HK-2 (cell line): ENCODE data around the gene KCTD5.
"Not testable (repeated sequence)": the region's sequence is repeated elsewhere in the genome, so short reads cannot be mapped to it uniquely, and the experiment has no call there.

ENCODE experiments used
- DNase-seq: peaks from one replicate; pipeline ENCODE4 v3.0.0-alpha.2; 2018; ENCODE audit not compliant: unreplicated experiment

Gene KCTD5

GRCh38 chr16:2682209-2683021 lies at the start of gene KCTD5:
KCTD5 (plus strand) TSS chr16:2682523; CDS start chr16:2682549, 26 bp downstream.
- DNase-seq: peak; percentile 91

GRCh38 chr16:2639071-2639721 lies 43.1 kb upstream of the KCTD5 start:
- not testable (repeated sequence) for DNase-seq

GRCh38 chr16:2639722-2640072 lies 42.6 kb upstream of the KCTD5 start:
- not testable (repeated sequence) for DNase-seq

- not testable (repeated sequence) for DNase-seq
Observed at GRCh38 chr16:2642561-2642960, 39.8 kb upstream of the KCTD5 start.

- DNase-seq: not testable (repeated sequence)
Observed at GRCh38 chr16:2644754-2645453, 37.4 kb upstream of the KCTD5 start.

GRCh38 chr16:2651268-2651871 lies 31.0 kb upstream of the KCTD5 start:
- not testable (repeated sequence) for DNase-seq

- DNase-seq: not testable (repeated sequence)
Observed at GRCh38 chr16:2653915-2654314, 28.4 kb upstream of the KCTD5 start.

- DNase-seq: not testable (repeated sequence)
Observed at GRCh38 chr16:2654949-2655348, 27.4 kb upstream of the KCTD5 start.

- no peak for DNase-seq
Observed at GRCh38 chr16:2656985-2657384, 25.3 kb upstream of the KCTD5 start.

GRCh38 chr16:2657803-2658202 lies 24.5 kb upstream of the KCTD5 start:
- not testable (repeated sequence) for DNase-seq

- not testable (repeated sequence) for DNase-seq
Observed at GRCh38 chr16:2659560-2659959, 22.8 kb upstream of the KCTD5 start.

GRCh38 chr16:2660014-2660662 lies 22.2 kb upstream of the KCTD5 start:
- DNase-seq: not testable (repeated sequence)

- not testable (repeated sequence) for DNase-seq
Observed at GRCh38 chr16:2660755-2661373, 21.5 kb upstream of the KCTD5 start.

GRCh38 chr16:2663553-2664546 lies 18.5 kb upstream of the KCTD5 start:
- DNase-seq: no peak

- no peak for DNase-seq
Observed at GRCh38 chr16:2664574-2664982, 17.7 kb upstream of the KCTD5 start.

GRCh38 chr16:2666671-2667070 lies 15.7 kb upstream of the KCTD5 start:
- DNase-seq: not testable (repeated sequence)

GRCh38 chr16:2669587-2669986 lies 12.7 kb upstream of the KCTD5 start:
- DNase-seq: not testable (repeated sequence)

GRCh38 chr16:2670017-2670416 lies 12.3 kb upstream of the KCTD5 start:
- DNase-seq: peak; percentile 29

- DNase-seq: not testable (repeated sequence)
Observed at GRCh38 chr16:2671193-2671592, 11.1 kb upstream of the KCTD5 start.

GRCh38 chr16:2671741-2672140 lies 10.6 kb upstream of the KCTD5 start:
- DNase-seq: no peak
